ENCODE data around the gene LRFN2. TPM values are rescaled to one million over a fixed set of nuclear protein-coding genes. Genes with fewer than 3 reads are reported as not detected.

LRFN2 gene
- polyA plus RNA-seq, 3 donors = not detected

- H3K4me3 Mint-ChIP-seq = no peak overlapping the region
- WGBS (ENCODE audit: insufficient coverage) = 100% methylated on average over 7 of the region's 7 CpGs
- H3K9me3 ChIP-seq (replicated peaks in 1 of 2; ENCODE audit: control insufficient read depth in 1 of 2, insufficient read depth in 1 of 2, low read length in 2 of 2) = no peaks in the 10 kb centered on the region
- H3K27me3 ChIP-seq (ENCODE audit: control insufficient read depth in 2 of 2, insufficient read depth in 2 of 2, low read length in 2 of 2) = no peaks in the 10 kb centered on the region
- no peak for DNase-seq
- H3K36me3 Mint-ChIP-seq = no peaks in the 10 kb centered on the region
- H4K20me1 ChIP-seq (ENCODE audit: insufficient read depth, low read length) = no peaks in the 10 kb centered on the region
- H3K27ac ChIP-seq (ENCODE audit: low read depth in 1 of 2, low read length in 2 of 2) = no peak overlapping the region
- no peaks in the 10 kb centered on the region for H3K4me1 Mint-ChIP-seq
- no peak overlapping the region for H3K4me2 ChIP-seq (replicated peaks; ENCODE audit: extremely low read depth, low read length, poor library complexity, severe bottlenecking)
- H3K9me3 Mint-ChIP-seq = peaks cover 0 to 11% (median 0%) of the 10 kb centered on the region in 7 donors
- no peak overlapping the region for H3K4me3 ChIP-seq (replicated peaks in 1 of 3; ENCODE audit: low read depth in 2 of 3, low read length in 3 of 3)
- intact Hi-C loops (cut with micrococcal nuclease) = no loop called here
- no peak overlapping the region for H2AFZ ChIP-seq (ENCODE audit: insufficient read depth, low read depth, low read length, poor library complexity, severe bottlenecking)
- no peak overlapping the region for H3K9ac ChIP-seq (ENCODE audit: insufficient read depth, low read length, poor library complexity, severe bottlenecking)
- H3K36me3 ChIP-seq (replicated peaks in 1 of 2; ENCODE audit: control insufficient read depth in 1 of 2, insufficient read depth in 2 of 2, low read length in 2 of 2) = no peaks in the 10 kb centered on the region
- H3K79me2 ChIP-seq (ENCODE audit: insufficient read depth, low read length) = no peaks in the 10 kb centered on the region
- no peak overlapping the region for H3K27ac Mint-ChIP-seq
- TF ChIP-seq, protein P1, sequence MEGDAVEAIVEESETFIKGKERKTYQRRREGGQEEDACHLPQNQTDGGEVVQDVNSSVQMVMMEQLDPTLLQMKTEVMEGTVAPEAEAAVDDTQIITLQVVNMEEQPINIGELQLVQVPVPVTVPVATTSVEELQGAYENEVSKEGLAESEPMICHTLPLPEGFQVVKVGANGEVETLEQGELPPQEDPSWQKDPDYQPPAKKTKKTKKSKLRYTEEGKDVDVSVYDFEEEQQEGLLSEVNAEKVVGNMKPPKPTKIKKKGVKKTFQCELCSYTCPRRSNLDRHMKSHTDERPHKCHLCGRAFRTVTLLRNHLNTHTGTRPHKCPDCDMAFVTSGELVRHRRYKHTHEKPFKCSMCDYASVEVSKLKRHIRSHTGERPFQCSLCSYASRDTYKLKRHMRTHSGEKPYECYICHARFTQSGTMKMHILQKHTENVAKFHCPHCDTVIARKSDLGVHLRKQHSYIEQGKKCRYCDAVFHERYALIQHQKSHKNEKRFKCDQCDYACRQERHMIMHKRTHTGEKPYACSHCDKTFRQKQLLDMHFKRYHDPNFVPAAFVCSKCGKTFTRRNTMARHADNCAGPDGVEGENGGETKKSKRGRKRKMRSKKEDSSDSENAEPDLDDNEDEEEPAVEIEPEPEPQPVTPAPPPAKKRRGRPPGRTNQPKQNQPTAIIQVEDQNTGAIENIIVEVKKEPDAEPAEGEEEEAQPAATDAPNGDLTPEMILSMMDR (IDR thresholded peaks at IDR 0.05) = no peak
- no peaks in the 10 kb centered on the region for H3K4me1 ChIP-seq (ENCODE audit: control insufficient read depth in 1 of 2, insufficient read depth in 2 of 2, low read length in 2 of 2)
- H3K27me3 Mint-ChIP-seq (ENCODE audit: low read depth in 3 of 3) = peaks cover 2 to 8% (median 3%) of the 10 kb centered on the region in 3 donors
Observed at GRCh38 chr6:40406175-40406574, 181.0 kb downstream of the LRFN2 start.

- Histone ChIP-seq H3K79me2 (ENCODE audit: insufficient read depth, low read length) (no peaks in the 10 kb centered on the region), H4K20me1 (ENCODE audit: insufficient read depth, low read length) (no peaks in the 10 kb centered on the region), H3K27me3 (ENCODE audit: control insufficient read depth in 2 of 2, insufficient read depth in 2 of 2, low read length in 2 of 2) (no peaks in the 10 kb centered on the region), H3K4me1 (ENCODE audit: control insufficient read depth in 1 of 2, insufficient read depth in 2 of 2, low read length in 2 of 2) (no peaks in the 10 kb centered on the region), H3K9me3 (replicated peaks in 1 of 2; ENCODE audit: control insufficient read depth in 1 of 2, insufficient read depth in 1 of 2, low read length in 2 of 2) (no peaks in the 10 kb centered on the region), H3K27ac (ENCODE audit: low read depth in 1 of 2, low read length in 2 of 2) (no peak overlapping the region), H2AFZ (ENCODE audit: insufficient read depth, low read depth, low read length, poor library complexity, severe bottlenecking) (no peak overlapping the region), H3K9ac (ENCODE audit: insufficient read depth, low read length, poor library complexity, severe bottlenecking) (no peak overlapping the region), H3K4me3 (replicated peaks in 1 of 3; ENCODE audit: low read depth in 2 of 3, low read length in 3 of 3) (no peak overlapping the region), H3K36me3 (replicated peaks in 1 of 2; ENCODE audit: control insufficient read depth in 1 of 2, insufficient read depth in 2 of 2, low read length in 2 of 2) (no peaks in the 10 kb centered on the region), H3K4me2 (replicated peaks; ENCODE audit: extremely low read depth, low read length, poor library complexity, severe bottlenecking) (no peak overlapping the region)
- H3K27me3 Mint-ChIP-seq (ENCODE audit: low read depth in 3 of 3) = peaks cover 0 to 5% (median 3%) of the 10 kb centered on the region in 3 donors
- DNase-seq = no peak
- TF ChIP-seq, protein P1 (IDR thresholded peaks at IDR 0.05) = no peak
- no peak overlapping the region for H3K4me3 Mint-ChIP-seq
- H3K27ac Mint-ChIP-seq = peak overlapping the region in 1 of 7 donors; percentile 4
- intact Hi-C loops (cut with micrococcal nuclease) = no loop called here
- no peaks in the 10 kb centered on the region for H3K36me3 Mint-ChIP-seq
- H3K9me3 Mint-ChIP-seq = peaks cover 0 to 12% (median 0%) of the 10 kb centered on the region in 7 donors
- no peaks in the 10 kb centered on the region for H3K4me1 Mint-ChIP-seq
Observed at GRCh38 chr6:40400738-40401137, 186.4 kb downstream of the LRFN2 start.

Data from CD14-positive monocyte (primary cell).